ENCODE data around the gene DIP2A.

The DIP2A gene

DNA sequence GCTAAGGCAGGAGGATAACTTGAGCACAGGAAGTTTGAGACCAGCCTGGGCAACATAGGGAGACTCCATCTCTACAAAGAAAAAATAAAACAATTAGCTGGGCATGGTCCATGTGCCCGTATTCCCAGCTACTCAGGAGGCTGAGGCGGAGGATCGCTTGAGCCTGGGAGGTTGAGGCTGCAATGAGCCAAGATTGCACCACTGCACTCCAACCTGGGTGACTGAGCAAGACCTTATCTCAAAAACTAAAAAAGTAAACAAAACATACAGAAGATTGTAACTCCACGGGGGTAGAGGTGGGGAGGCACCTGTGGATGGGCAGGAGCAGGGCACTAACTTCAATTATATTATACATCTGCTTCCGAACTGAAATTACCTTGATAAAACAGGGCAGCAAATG is 141.6 kb downstream of the DIP2A start:
- no peak for DNase-seq

DNA sequence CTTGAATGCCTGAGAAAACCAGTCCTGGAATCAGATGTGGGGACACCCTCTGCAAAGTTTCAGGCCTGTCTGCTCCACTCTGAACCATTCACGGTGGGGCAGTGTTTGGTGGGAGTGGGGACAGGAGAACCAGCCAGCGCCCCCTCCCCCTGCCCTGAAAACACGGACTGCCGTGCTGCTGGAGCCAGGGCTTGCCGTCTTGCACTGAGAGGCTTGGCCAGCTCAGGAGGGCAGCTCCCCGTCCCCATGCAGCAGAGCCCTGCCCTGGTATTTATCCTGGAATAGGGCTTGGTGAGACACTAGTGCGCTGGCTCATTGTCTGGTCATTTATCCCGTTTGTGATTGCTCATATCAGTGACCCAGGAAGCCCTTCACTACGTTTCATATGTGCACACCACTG is 142.3 kb downstream of the DIP2A start:
- DNase-seq = no peak

DNA sequence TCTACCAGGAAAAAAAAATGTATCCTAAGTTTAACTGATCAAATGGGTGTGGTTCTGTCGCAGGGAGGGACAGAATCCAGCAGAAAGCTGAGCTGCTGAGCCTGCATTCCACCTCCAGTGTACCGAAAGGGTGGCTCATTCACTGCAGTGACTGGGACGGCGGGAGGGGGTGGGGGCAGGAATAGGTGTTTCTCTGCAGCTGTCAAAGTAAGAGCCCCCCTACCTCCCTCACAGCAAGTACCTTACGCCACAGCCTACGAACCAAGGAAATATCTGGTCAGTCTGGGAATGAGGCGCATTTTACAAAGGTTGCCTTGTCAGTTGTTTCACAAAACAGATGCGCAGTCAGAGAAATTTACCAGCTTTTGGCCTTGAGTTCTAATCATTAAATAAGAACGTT is 144.5 kb downstream of the DIP2A start:
- DNase-seq = no peak

DNA sequence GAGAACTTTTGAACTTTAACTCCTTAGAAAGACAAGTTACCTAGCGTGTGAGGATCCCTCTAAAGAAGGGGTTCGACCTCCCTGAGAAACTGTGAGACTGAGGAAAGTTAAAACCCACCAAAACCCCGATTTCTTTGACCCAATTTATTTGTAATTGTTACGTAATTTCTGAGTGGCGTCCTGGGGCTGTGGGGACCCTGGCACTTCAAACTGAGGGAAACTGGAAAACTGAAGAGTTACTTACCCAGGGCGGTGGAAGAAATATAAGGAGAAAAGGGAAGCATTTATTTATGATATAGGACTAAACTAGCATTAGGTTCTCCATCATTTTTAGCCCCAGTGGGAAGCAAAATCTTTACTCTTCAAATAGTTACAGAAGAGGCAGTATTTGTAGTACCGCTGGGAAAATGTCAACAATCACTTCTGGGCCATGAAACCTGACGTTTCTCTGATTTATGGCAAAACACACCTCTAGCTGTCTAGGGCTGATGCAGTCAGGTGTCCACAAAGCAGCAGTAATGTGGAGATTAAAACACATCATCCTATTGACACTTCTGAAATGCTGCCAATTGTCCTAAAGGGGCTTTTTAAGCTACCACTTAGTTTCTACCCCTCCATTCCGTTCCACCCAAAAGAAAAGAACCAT is 145.8 kb downstream of the DIP2A start:
- no peak for DNase-seq

DNA sequence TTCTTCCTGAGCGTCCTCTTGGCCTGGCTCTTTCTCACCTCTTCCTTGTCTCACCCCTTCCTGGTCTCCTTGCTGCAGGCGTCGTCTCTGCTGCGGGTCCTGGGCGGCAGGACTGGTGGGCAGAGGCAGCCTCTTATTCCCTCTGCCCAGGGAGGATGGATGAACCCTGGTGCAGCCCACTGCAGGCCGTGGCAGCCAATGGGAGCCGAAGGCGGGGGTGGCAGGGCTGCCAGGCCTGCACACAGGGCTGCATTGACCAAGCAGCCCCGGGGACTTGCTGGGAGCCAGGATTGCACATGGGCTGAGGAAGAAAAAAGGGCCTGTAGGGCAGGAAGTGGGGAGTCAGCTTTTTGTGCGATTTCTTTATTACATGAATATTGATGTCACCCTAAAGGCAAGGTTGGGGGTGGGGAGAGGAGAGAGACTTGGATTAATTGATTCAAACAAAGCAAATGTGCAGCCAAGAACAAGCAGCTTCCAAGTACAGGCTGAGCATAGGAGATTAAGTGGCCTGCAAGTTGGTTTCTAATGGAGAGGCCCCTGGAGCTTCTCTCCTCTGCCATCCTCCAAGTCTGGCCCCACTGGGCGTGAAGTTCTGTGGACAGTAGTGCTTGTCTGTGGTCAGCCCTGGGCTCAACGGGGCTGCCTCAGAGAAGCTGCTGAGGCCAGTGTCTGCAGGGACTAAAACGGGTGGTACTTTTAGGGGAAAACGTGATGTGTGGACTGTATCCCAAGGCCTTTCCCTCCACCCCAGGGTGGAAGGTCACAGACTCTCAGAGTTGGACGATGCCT is 146.5 kb downstream of the DIP2A start, which contains the start of gene S100B:
Gene S100B (minus strand): TSS at position 108 of the 792 bp plus-strand sequence. CDS start 2,667 bp downstream, outside the sequence.
- no peak for DNase-seq

GRCh38 chr21:46605767-46606426 is 147.2 kb downstream of the DIP2A start:
- DNase-seq = no peak

DNA sequence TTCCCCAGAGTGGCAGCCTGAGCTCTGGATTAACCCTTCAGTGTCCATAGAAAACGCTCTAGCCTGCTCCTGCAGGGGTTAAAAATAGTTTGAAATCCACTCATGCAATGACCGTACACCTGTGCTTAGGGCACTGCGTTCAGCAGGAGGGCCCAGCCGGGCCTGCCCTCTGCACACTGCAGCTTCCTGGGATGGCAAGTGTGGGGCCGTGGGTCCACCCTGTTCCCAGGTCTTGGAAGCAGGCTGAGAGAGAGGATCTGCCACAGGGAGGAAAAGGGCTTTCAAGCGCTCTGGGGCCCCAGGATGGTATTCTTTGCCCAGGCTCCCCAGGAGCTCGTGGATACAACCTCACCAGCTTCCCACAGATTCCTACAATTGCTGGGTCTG is 147.7 kb downstream of the DIP2A start:
- no peak for DNase-seq

DNA sequence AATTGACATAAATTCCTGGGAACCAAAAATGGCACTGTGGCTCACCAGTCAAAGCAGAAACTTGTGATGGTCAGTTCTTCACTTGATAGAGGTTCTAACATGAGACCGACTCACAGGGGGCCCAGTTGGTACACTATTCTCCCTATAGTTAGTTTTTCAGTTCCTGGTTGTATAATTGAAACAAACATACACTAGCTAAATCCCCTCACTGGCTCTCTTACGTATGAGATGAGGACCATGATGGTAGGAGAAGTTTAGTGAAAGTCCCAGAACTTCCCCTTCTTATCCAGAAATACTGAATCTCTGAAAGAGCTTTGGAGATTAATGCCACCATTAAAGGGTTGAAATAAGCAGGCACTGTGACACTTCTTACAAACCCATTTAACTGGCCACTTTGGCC is 148.9 kb downstream of the DIP2A start:
- DNase-seq = no peak

DNA sequence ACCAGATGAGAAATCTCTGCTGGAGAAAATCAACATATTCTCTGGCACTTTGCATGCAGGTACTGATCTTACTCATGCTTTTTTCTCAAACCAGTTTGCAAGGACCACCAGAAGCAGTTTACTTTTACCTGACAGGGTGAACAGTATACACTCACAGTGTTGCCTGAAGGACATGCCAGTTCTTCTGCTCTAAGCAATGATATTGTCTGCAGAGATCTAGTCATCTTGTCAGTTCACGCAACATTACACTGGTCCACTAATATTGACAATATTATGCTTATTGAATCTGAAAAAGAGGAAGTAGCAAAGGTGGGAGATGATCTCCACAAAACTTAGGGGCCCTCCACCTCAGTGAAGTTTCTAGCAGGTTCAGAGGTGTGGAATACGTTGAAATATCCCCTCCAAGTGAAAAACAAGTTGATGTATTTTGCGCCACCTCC is 150.0 kb downstream of the DIP2A start:
- DNase-seq = no peak

GRCh38 chr21:46610018-46610701 is 151.5 kb downstream of the DIP2A start:
- DNase-seq = no peak

- no peak for DNase-seq
These were observed 154.7 kb downstream of the DIP2A start for GRCh38 chr21:46613391-46613790.

DNA sequence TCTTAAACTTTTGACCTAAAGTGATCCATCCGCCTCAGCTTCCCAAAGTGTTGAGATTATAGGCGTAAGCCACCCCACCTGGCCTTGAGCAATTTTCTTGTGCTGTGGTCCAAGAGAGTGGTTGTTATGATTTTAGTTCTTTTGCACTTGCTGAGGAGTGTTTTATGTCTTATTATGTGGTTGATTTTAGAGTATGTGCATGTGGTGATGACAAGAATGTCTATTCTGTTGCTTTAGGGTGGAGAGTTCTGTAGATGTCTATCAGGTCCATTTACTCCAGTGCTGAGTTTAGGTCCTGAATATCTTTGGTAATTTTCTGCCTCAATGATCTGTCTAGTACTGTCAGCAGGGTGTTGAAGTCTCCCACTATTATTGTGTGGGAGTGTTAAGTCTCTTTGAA is 157.4 kb downstream of the DIP2A start:
- DNase-seq = no peak

DNA sequence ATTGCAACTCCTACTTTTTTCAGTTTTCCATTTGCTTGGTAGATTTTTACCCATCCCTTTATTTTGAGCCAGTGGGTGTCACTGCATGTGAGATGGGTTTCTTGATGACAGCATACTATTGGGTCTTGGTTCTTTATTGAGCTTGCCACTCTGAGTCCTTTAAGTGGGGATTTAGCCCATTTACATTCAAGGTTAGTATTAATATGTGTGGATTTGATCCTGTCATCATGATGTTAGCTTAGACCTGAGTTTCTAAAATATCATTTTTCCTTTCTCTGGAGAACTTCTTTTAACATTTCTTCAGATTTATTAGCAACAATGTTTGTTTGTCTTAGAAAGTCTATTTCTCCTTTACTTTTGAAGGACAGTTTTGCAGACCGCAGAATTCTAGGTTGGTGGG is 158.0 kb downstream of the DIP2A start:
- no peak for DNase-seq

DNA sequence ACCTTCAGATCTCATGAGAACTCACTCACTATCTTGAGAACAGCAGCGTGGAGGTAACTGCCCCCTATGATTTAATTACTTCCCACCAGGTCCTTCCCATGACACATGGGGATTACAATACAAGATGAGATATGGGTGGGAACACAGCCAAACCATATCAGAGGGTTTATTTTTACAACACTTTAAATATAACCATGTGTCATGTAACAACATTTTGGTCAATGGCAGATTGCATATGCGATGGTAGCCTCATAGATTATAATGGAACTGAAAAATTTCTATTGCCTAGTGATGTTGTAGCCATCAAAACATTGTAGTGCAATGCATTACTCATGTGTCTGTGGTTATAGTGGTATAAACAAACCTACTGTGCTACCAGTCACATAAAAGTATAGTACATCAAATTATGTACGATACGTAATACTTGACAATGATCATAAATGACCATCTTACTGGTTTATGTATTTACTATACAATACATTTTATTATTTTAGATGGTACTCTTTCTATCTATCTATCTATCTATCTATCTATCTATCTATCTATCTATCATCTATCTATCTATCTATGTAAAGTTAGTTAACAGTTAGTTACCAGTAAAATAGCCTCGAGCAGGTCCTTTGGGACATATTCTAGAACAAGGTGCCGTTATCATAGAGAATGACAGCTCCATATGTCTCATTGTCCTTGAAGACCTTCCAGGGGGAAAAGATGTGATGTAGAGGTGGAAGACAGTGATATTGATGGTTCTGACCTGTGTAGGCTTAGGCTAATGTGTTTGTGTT is 158.8 kb downstream of the DIP2A start:
- DNase-seq = no peak

DNA sequence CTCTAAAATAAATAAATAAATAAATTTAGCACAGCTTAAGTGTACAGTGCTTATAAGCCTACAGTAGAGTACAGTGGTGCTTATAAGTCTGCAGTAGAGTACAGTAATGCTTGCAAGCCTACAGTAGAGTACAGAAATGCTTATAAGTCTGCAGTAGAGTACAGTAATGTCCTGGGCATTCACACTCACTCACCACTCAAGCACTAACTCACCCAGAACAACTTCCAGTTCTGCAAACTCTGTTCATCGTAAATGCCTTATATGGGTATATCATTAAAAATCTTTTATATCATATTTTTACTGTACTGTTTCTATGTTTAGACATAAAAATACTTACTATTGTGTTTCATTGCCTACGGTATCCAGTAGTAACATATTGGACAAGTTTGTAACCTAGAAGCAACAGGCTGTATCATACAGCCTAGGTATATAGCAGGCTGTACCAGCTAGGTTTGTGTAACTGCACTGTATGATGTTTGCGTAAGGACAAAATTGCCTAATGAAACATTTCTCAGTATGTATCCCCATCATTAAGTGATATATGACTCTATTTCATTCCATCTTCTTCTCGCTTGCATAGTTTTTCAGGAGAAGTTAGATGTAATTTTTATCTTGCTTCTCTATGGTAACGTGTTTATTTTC is 160.2 kb downstream of the DIP2A start:
- DNase-seq = no peak

All from NCI-H510A treated with DMSO at 0.1 percent for 48 hours (cell line).